Measurements from ENCODE around the gene INHA. TPM values are rescaled to one million over a fixed set of nuclear protein-coding genes. Genes with fewer than 3 reads are reported as not detected.

The INHA gene
- polyA plus RNA-seq, 1 of the 3 experiments (the other 2 are of a cell fraction) = 1.2 TPM

DNA sequence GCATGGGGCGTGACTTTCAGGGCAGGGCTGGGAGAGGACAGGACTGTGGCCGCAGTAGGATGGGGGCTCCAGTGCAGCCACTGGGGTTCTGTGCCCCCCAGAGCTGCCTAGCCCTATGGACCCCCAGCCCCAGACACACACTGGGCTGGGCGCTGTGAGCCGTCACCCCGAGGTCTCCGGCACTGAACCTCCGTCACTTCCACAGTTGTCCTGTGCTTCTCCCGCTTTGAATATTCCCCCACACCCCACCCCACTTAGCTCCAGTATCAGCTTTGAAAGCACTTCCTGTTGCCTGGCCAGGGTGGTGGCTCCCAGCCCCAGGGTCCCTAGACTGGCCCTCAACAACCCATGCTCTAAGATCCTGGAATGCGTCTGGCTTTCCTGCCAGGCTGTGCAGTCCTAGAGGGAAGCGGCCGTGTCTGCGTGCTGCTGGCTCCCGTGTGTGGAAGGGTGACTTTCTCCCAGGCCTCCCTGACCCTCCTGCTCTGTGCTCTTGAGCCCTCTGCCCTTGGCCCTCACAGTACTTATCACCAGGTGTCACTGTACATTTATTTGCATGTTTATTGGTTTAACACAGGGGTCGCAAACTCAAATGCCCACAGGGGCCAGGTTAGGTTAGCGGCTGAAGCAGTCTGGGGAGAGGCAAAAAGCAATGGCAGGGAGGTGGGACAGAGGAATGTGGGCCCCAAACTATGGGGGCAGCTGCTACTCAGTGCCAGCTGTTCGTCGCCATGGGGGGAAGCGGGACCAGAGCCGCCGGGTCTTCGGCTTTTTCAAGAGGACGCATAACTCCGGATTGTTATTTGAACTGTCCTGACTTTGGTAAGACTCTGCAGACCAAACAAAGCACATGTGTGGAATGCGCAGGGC, 10.7 kb upstream of the INHA start (continued):
- TF ChIP-seq, protein P1, sequence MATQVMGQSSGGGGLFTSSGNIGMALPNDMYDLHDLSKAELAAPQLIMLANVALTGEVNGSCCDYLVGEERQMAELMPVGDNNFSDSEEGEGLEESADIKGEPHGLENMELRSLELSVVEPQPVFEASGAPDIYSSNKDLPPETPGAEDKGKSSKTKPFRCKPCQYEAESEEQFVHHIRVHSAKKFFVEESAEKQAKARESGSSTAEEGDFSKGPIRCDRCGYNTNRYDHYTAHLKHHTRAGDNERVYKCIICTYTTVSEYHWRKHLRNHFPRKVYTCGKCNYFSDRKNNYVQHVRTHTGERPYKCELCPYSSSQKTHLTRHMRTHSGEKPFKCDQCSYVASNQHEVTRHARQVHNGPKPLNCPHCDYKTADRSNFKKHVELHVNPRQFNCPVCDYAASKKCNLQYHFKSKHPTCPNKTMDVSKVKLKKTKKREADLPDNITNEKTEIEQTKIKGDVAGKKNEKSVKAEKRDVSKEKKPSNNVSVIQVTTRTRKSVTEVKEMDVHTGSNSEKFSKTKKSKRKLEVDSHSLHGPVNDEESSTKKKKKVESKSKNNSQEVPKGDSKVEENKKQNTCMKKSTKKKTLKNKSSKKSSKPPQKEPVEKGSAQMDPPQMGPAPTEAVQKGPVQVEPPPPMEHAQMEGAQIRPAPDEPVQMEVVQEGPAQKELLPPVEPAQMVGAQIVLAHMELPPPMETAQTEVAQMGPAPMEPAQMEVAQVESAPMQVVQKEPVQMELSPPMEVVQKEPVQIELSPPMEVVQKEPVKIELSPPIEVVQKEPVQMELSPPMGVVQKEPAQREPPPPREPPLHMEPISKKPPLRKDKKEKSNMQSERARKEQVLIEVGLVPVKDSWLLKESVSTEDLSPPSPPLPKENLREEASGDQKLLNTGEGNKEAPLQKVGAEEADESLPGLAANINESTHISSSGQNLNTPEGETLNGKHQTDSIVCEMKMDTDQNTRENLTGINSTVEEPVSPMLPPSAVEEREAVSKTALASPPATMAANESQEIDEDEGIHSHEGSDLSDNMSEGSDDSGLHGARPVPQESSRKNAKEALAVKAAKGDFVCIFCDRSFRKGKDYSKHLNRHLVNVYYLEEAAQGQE (IDR thresholded peaks at IDR 0.05; ENCODE audit: low read depth, low read length) = no peak
- TF ChIP-seq CHD2 (IDR thresholded peaks at IDR 0.05; ENCODE audit: low read length, partially characterized antibody) = no peak
- no peak for TF ChIP-seq RAD21 (IDR thresholded peaks at IDR 0.05; ENCODE audit: low read length)
- TF ChIP-seq, protein P2, sequence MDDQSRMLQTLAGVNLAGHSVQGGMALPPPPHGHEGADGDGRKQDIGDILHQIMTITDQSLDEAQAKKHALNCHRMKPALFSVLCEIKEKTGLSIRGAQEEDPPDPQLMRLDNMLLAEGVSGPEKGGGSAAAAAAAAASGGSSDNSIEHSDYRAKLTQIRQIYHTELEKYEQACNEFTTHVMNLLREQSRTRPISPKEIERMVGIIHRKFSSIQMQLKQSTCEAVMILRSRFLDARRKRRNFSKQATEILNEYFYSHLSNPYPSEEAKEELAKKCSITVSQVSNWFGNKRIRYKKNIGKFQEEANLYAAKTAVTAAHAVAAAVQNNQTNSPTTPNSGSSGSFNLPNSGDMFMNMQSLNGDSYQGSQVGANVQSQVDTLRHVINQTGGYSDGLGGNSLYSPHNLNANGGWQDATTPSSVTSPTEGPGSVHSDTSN (IDR thresholded peaks at IDR 0.05) = no peak

DNA sequence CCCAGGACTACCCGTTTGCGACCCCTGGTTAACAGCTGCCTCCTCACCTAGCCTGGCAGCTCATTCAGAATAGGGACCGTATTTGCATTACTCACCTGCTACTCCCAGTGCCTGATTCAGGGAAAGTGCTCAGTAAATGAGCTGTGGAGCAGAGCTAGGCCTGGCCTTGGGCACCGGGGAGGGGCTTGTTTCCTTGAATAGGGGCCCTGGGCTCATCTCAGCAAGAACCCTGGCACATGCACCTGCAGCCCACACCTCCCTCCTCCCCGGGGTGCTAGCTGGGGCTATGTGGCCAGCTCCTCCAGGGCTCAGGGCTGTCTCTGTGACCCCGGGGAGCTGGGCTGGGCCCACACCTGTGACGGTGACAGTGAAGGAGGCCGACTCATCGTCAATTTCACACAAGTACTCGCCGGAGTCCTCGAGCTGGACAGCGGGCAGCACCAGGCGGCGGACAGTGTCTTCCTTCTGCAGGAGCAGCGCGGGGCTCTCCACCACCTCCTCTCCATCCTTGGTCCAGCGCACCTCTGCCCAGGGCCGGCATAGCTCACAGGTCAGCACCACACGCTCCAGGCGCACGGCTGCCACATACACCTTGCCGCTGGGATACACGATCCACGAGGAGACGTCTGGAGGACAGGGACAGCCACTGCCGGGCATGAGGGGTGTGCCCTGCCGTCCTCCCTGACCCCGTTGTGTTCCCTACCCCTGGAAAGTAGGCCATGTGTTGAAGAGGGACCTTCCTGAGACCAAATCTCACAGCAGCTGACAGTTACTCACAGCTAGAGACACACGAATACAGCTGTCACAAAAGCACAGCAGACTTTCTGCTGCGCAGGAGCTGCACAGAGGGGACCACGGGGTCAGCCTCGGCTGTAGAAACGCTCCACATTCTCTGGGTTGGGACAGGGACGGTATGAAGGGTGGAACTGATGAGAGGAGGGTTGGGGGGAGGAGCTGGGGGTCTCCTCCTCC, 9.8 kb upstream of the INHA start:
- TF ChIP-seq GATA2 (CRISPR knock-in tag; IDR thresholded peaks at IDR 0.05) = no peak
- no peak for TF ChIP-seq RXRA (IDR thresholded peaks at IDR 0.05; ENCODE audit: borderline replicate concordance, low read depth)
- peaks cover 2% of the 10 kb centered on the region for H3F3A ChIP-seq (replicated peaks; ENCODE audit: insufficient read depth)
- H3K9ac ChIP-seq = no peak overlapping the region
- 84% methylated on average over 12 of the region's 35 CpGs for WGBS (ENCODE audit: low lambda C conversion rate)
- H2AFZ ChIP-seq (ENCODE audit: low read depth) = no peak overlapping the region
- H4K20me1 ChIP-seq (ENCODE audit: insufficient read depth) = no peaks in the 10 kb centered on the region
- no peaks in the 10 kb centered on the region for H3K79me2 ChIP-seq (ENCODE audit: insufficient read depth)
- peaks cover 0 to 10% of the 10 kb centered on the region in 2 experiments; a peak in 1 of 4 replicates for H3K4me1 ChIP-seq (ENCODE audit: control insufficient read depth in 1 of 2, insufficient read depth in 2 of 2, low read depth in 1 of 2, low read length in 1 of 2)
- no peak overlapping the region for H3K4me3 ChIP-seq (ENCODE audit: low read depth in 2 of 2, low read length in 1 of 2)
- no peak overlapping the region for H3K27ac ChIP-seq (ENCODE audit: low read depth in 2 of 2, low read length in 1 of 2)
- no peak overlapping the region for H3K4me2 ChIP-seq
- peaks cover 3 to 23% of the 10 kb centered on the region in 2 experiments for H3K36me3 ChIP-seq (replicated peaks in 1 of 2; ENCODE audit: control insufficient read depth in 1 of 2, insufficient read depth in 2 of 2, low read length in 1 of 2)
- no peaks in the 10 kb centered on the region for H3K27me3 ChIP-seq (ENCODE audit: insufficient read depth)
- H3K9me2 ChIP-seq = no peaks in the 10 kb centered on the region
- ChIA-PET CTCF (interaction anchor here (0.7 to 7.5 kb wide), 11 partner anchors 8 to 159 kb away, joined by 3 to 107 read pairs (median 6); partner anchors contain the start of genes CHPF, STK11IP and TMEM198), POLR2A (interaction anchor here (1.5 to 3.6 kb wide), 3 partner anchors 9 to 67 kb away, joined by 3 to 18 read pairs (median 10); partner anchors contain the start of gene OBSL1)
- DNase-seq = no peak
- no peaks in the 10 kb centered on the region for H3K9me3 ChIP-seq
